B cell (primary cell): ENCODE results near the gene LY9. TPM values are rescaled to one million over a fixed set of nuclear protein-coding genes. Genes with fewer than 3 reads are reported as not detected.

Source experiments
- ATAC-seq: fragments of 200-7000 bp; cut with Tn5 transposase; one replicate; pipeline ENCODE4 v1.10.0; 2021; ENCODE audit warnings: low read depth, mild to moderate bottlenecking, moderate number of reproducible peaks, moderate library complexity
- CTCF ChIA-PET: fragments of 350-600 bp; sonication (Branson Sonifier 250); formaldehyde crosslinking; loops from one replicate; lab custom pipeline; 2021; ENCODE audit warnings: antibody characterized with exemption, inconsistent platforms; lab: Charles Lee
- POLR2A ChIA-PET: fragments of 350-600 bp; sonication (Branson Sonifier 250); formaldehyde crosslinking; loops from one replicate; lab custom pipeline; 2021; ENCODE audit warnings: antibody characterized with exemption; lab: Charles Lee
- DNase-seq: peaks from one replicate; pipeline ENCODE4 v3.0.0; 2013
- H2AFZ ChIP-seq: 2 replicates; pipeline ENCODE4 v1.6.1; 2012; ENCODE audit warnings: mild to moderate bottlenecking, low read depth, low read length; ENCODE audit not compliant: insufficient read depth, poor library complexity, severe bottlenecking
- H3K27ac ChIP-seq, 2 donors: 1 replicate in 1 of 2; 2 replicates in 1 of 2; pipeline ENCODE4 v1.5.1; 2012 to 2013; ENCODE audit warnings: low read length in 2 of 2, mild to moderate bottlenecking in 2 of 2, moderate library complexity in 1 of 2
- H3K27me3 ChIP-seq, 4 experiments: fragments of 200-600 bp in 1 of 4; sonication (generic) in 1 of 4; replicated peaks in 1 of 4; 1 replicate in 2 of 4; 2 replicates in 2 of 4; pipeline versions ENCODE4 v1.6.1 to v1.7.0; 2013 to 2016; ENCODE audit warnings: low read length in 3 of 4, mild to moderate bottlenecking in 2 of 4, mixed read lengths in 1 of 4, moderate library complexity in 1 of 4; ENCODE audit not compliant: insufficient read depth in 4 of 4, control insufficient read depth in 3 of 4; ENCODE audit errors: control extremely low read depth in 1 of 4
- H3K36me3 ChIP-seq, 2 experiments: replicated peaks in 1 of 2; 1 replicate in 1 of 2; 2 replicates in 1 of 2; pipeline versions ENCODE4 v1.6.1 to v1.7.1; 2013; ENCODE audit warnings: low read length in 1 of 2; ENCODE audit not compliant: insufficient read depth in 2 of 2, control insufficient read depth in 1 of 2; ENCODE audit errors: control extremely low read depth in 1 of 2, extremely low read depth in 1 of 2
- H3K4me1 ChIP-seq, 2 donors: fragments of 200-600 bp in 1 of 2; sonication (generic) in 1 of 2; 1 replicate in 1 of 2; 2 replicates in 1 of 2; pipeline versions ENCODE4 v1.5.1 to v1.6.1; 2013 to 2017; ENCODE audit warnings: low read length in 2 of 2; ENCODE audit not compliant: control insufficient read depth in 2 of 2, insufficient read depth in 2 of 2
- H3K4me2 ChIP-seq: replicated peaks from 2 replicates; pipeline ENCODE3; 2012; ENCODE audit warnings: mild to moderate bottlenecking, low read depth, low read length; ENCODE audit not compliant: poor library complexity, severe bottlenecking
- H3K4me3 ChIP-seq, 5 experiments: fragments of 200-600 bp in 1 of 5; sonication (generic) in 1 of 5; 1 replicate in 3 of 5; 2 replicates in 2 of 5; pipeline versions ENCODE4 v1.5.1 to v1.7.0; 2011 to 2016; ENCODE audit warnings: low read length in 4 of 5, mild to moderate bottlenecking in 4 of 5, low read depth in 2 of 5, control low read depth in 1 of 5, moderate library complexity in 1 of 5; ENCODE audit not compliant: insufficient read depth in 1 of 5; ENCODE audit errors: control extremely low read depth in 1 of 5, extremely low read depth in 1 of 5
- H3K79me2 ChIP-seq: fragments of 200-600 bp; sonication (generic); one replicate; pipeline ENCODE4 v1.6.0; 2016; ENCODE audit warnings: low read length; ENCODE audit not compliant: control insufficient read depth, insufficient read depth
- H3K9ac ChIP-seq: fragments of 200-600 bp; sonication (generic); 2 replicates; pipeline ENCODE4 v1.6.1; 2017; ENCODE audit warnings: mild to moderate bottlenecking, low read length, moderate library complexity
- H3K9me3 ChIP-seq, 3 donors: one replicate each; pipeline versions ENCODE4 v1.6.1 to v1.7.1; 2013; ENCODE audit warnings: low read length in 2 of 3; ENCODE audit not compliant: control insufficient read depth in 2 of 3, insufficient read depth in 1 of 3; ENCODE audit errors: control extremely low read depth in 1 of 3
- H4K20me1 ChIP-seq: 2 replicates; pipeline ENCODE4 v1.6.0; 2012; ENCODE audit warnings: mild to moderate bottlenecking, low read length; ENCODE audit not compliant: insufficient read depth, control insufficient read depth, poor library complexity, severe bottlenecking
- H3K27ac Mint-ChIP-seq: one replicate; pipeline ENCODE4 v1.8.0; 2021; ENCODE audit warnings: mixed read lengths
- H3K27me3 Mint-ChIP-seq: one replicate; pipeline ENCODE4 v1.8.0; 2021; ENCODE audit warnings: mixed read lengths
- H3K4me1 Mint-ChIP-seq: one replicate; pipeline ENCODE4 v1.8.0; 2021; ENCODE audit warnings: mixed read lengths
- H3K4me3 Mint-ChIP-seq: one replicate; pipeline ENCODE4 v1.8.0; 2021; ENCODE audit warnings: mixed read lengths
- H3K9me3 Mint-ChIP-seq: one replicate; pipeline ENCODE4 v1.8.0; 2022; ENCODE audit warnings: mixed read lengths; ENCODE audit not compliant: insufficient read depth
- CTCF ChIP-seq: fragments of 200-600 bp; IDR thresholded peaks from one replicate; pipeline ENCODE4 v1.8.0; 2022; ENCODE audit warnings: antibody characterized with exemption, mild to moderate bottlenecking
- EZH2 ChIP-seq: IDR thresholded peaks from 2 replicates; pipeline ENCODE4 v1.6.1; 2012; ENCODE audit warnings: borderline replicate concordance, low read depth, mild to moderate bottlenecking, moderate library complexity, low read length; ENCODE audit not compliant: insufficient read depth, poor library complexity, severe bottlenecking
- WGBS: methylation state at CpG from one replicate; pipeline ENCODE4 v1.1.5; 2013; ENCODE audit warnings: missing lambda C conversion rate; ENCODE audit not compliant: insufficient coverage; 5-methylcytosine and 5-hydroxymethylcytosine counted together
- intact Hi-C: fragments of 100-400 bp; cut with micrococcal nuclease; formaldehyde crosslinking; loops from one replicate; pipeline ENCODE4 v1.10.0; 2022
- polyA plus RNA-seq: library from polyadenylated mRNA; depleted of rRNA; stranded (reverse); fragments of >200 nt; gene quantifications from 2 replicates; pipeline ENCODE4 v1.2.3, GENCODE V29; 2012
- total RNA-seq, 2 donors: library from RNA; stranded (reverse); fragments of 120-200 nt in 1 of 2; gene quantifications; 1 replicate in 1 of 2; 2 replicates in 1 of 2; pipeline versions ENCODE4 v1.2.3 to v1.2.4, GENCODE V29; 2013 to 2022

Gene LY9
- total and polyA plus RNA-seq, 2 donors (not counting 1 experiment from before 2014, with no cell fraction given): 252 to 365 TPM

- Histone ChIP-seq H3K9me3 (no peaks in the 10 kb centered on the region), H3K4me3 (no peak overlapping the region), H4K20me1 (no peaks in the 10 kb centered on the region), H2AFZ (no peak overlapping the region), H3K9ac (no peak overlapping the region), H3K4me2 (no peak overlapping the region), H3K4me1 (no peaks in the 10 kb centered on the region), H3K27ac (peak overlapping the region in 1 of 2 donors; percentile 2), H3K27me3 (no peaks in the 10 kb centered on the region), H3K79me2 (no peaks in the 10 kb centered on the region), H3K36me3 (peaks cover 0 to 26% of the 10 kb centered on the region in 2 experiments)
- Mint-ChIP-seq H3K4me3 (no peak overlapping the region), H3K4me1 (peaks cover 10% of the 10 kb centered on the region), H3K27me3 (no peaks in the 10 kb centered on the region), H3K9me3 (no peaks in the 10 kb centered on the region), H3K27ac (peak overlapping the region; percentile 77)
- POLR2A ChIA-PET: interaction anchor here (1.0 to 1.1 kb wide), 2 partner anchors 35 to 48 kb away, joined by 3 read pairs; no protein-coding TSS in a partner anchor
- peak; percentile 44 for DNase-seq
- no CpG with 5 or more reads among the region's 1 CpG for WGBS
- TF ChIP-seq CTCF: no peak
- no peak for TF ChIP-seq EZH2
- no peak for ATAC-seq
- CTCF ChIA-PET: interaction anchor here (0.6 to 5.0 kb wide), 26 partner anchors 9 to 162 kb away, joined by 3 to 68 read pairs (median 4); partner anchors contain the start of gene ITLN2
- intact Hi-C loops: loop anchor here (1.0 to 10.0 kb wide), 5 partner anchors 47 to 148 kb away; partner anchors contain the start of gene ITLN1
These were observed 33.8 kb downstream of the LY9 start for GRCh38 chr1:160829766-160830165.
